Urinary bladder (tissue), 2 donors: ENCODE results near the gene MYLIP. TPM values are rescaled to one million over a fixed set of nuclear protein-coding genes. Genes with fewer than 3 reads are reported as not detected.

Source experiments
- polyA plus RNA-seq: library from polyadenylated mRNA; stranded (reverse); fragments of 200-250 nt; gene quantifications from one replicate; pipeline ENCODE4 v1.2.3, GENCODE V29; 2013
- small RNA-seq: library from RNA; depleted of rRNA; stranded (forward); fragments of <200 nt; gene quantifications from one replicate; pipeline ENCODE3, GENCODE V24; 2014
- total RNA-seq: library from RNA; depleted of rRNA; stranded (reverse); fragments of >200 nt; gene quantifications from one replicate; pipeline ENCODE4 v1.2.3, GENCODE V29; 2014
- donor health status: healthy.

The MYLIP gene
- total and polyA plus RNA-seq, 2 donors: 40.6 to 53.8 TPM

Small RNAs within 50 kb of the gene (small RNA-seq; reads per million reads assigned to genes)
- not detected for gene MIR4639

Other genes starting within 250 kb of the MYLIP start
- 4.5 TPM for gene GMPR, start 109.5 kb downstream of the MYLIP start, total RNA-seq
- gene GMPR, start 109.5 kb downstream of the MYLIP start, polyA plus RNA-seq: 5.4 TPM